Measurements from ENCODE around the gene SP8.

SP8 gene

DNA sequence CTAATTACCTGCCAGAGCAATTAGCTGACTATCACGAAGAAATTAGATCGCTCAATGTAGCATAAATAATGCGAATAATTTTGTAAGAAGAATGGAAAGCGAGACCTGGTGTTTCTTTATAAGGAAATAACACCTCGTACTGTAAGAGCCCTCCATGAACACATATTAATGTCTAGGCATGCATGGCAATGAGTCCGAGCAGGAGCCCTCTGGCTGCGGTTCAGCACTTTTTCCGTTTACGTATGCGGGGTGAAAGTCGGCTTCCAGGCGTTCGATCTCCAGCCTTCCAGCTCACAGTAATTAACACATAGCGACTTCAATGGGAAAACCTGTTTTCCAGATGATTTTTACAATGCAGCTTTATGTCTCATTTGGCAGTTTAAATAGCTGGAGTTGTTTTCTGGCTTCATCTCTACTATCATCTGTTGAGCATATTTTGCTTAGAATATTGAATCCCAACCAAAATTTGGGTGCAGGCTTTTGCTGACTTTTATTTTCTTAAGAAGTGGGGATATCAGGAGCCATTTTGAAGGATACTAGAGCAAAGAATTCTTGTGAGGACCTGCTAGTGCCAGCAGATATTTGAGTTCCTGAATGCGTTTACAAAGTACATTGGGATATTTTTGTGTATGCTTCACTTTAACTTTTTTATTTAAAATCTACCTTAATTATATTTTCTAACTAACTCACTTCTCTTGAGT lies 7.2 kb upstream of the SP8 start:
- DNase-seq, result no peak

- DNase-seq, result no peak
Measured at GRCh38 chr7:20793248-20793647, 6.6 kb upstream of the SP8 start.

GRCh38 chr7:20791538-20792434 lies 5.1 kb upstream of the SP8 start:
- no peak for DNase-seq

- no peak for DNase-seq
Measured at GRCh38 chr7:20790375-20790774, 3.7 kb upstream of the SP8 start.

GRCh38 chr7:20788420-20788990 lies 1.8 kb upstream of the SP8 start:
- DNase-seq, result no peak

DNA sequence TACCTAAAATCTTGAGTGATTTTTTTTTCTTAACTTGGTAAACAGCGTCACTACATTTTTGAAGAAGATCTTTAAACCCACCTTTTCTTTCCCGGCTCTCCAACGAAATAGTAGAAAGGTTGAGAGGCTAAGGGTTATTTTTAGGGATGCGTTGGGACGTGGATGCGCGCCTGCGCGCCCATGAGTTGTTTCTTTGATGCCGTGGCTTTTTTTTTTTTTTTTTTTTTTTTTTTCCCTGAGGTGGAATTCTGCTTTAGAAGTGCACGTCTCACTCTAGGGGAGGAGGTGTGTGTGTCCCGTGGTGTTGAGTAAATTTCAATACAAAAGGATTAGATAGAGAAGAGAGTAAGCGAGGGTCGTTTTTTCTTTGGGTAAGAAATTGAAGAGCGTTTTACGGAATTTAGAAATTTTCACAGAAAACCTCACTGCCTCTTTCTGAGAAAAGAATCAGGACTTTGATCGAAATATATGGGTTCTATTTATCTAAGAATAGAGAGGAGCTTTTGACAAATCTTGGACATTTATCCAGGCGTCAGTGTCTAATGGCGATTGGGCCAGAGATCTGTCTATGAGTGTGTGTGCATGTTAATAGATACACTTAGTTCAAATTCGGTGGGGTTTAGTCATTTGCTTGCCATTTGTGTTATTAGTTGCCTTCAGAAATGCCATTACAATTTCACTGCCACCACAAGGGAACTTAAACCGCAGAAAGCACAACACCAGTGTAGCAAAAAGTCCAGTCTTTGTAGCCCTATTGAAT lies 1.2 kb upstream of the SP8 start:
- DNase-seq, result no peak

GRCh38 chr7:20786421-20786778 lies 286 bp downstream of the SP8 start:
- DNase-seq, result no peak

GRCh38 chr7:20786049-20786412 lies 655 bp downstream of the SP8 start:
- no peak for DNase-seq

- no peak for DNase-seq
Measured at GRCh38 chr7:20785157-20786048, 1.3 kb downstream of the SP8 start.

DNA sequence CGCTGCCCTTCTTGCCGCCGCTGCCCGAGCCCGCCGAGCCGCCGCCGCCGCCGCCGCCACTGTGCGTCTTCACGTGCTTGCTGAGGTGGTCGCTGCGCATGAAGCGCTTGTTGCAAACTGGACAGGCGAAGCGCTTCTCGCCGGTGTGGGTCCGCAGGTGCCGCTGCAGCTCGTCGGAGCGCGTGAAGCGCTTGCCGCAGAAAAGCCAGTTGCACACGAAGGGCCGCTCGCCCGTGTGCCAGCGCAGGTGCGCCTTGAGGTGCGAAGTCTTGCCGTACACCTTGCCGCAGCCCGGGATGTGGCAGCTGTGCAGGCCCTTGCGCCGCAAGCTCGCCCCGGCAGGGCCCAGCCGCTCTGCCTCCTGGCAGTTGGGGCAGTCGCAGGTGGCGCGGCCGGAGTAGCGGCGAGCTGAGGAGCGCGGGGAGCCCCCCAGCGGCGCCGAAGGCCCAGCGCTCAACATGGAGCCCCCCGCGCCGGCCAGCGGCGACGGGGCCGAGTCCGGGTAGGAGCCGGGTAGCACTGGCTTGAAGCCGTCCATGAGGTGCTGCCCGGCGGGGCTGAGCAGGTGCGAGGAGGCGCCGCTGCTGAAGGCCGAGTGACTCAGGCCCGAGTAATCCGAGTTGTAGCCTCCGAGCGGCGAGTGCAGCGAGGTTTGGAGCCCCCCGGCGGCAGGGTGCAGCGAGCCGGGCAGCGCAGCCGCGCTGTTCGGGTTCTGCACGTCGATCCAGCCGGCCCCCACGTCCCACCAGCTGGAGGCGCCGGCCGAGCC lies 2.1 kb downstream of the SP8 start:
- no peak for DNase-seq

DNA sequence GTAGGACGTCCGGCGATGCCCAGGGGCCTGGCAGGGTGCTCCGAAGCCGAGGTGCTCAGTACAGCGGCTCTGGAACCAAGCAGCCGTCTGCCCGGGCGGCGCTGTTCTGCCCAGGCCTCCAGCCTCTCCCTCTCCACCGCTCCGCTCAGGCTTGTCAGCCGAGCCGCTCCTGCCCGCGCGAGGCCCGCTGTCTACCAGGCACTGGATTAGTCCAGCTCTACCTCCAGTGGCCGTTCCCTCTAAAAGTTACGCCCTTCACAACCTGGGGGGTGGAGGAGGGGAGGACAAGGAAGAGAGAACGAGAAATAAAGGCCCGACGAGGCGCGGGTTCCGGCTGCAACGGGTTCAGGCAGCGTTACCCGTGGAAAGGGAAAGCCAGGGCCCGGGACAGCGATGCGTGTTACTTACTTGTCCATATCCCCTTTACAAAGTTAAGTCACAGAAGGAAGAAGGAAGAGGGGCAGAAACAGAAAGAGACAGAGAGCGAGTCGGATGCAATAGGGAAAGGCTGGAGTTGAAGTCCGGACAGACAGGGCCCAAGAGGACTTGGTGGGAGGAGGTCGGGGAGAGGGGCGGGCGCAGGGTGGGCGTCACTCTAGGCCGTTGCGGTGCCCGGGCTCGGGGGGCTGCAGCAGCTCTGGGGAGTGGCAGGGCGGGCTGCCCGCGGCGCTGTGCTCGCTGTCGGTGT lies 2.8 kb downstream of the SP8 start:
- DNase-seq, result no peak

DNA sequence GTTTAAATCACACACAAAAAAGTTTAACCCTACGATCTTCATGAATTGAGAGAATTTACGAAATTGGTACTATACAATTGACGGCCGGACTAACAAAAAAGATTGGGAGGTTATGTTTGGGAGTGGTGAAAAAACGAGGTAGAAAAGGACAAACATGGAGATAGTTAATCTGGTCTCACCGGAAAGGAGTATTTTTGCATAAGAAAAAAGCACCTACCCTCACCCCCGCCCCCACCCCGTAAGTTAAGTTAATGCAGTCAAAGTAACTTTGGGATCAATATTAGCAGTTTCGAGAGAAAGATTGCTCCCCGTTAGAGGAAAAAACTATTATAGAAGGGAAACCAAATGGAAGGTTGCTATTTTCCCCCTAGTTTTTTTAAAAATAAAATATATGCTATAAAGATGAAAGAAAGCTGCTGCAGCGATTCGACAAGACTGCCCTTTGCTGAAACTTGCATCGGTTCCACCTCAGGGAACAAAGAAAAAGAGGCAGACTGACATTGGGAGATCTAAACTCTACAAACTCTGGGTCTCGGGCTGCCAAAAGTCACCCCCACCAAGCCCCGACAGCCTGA lies 3.5 kb downstream of the SP8 start:
- DNase-seq, result no peak

DNA sequence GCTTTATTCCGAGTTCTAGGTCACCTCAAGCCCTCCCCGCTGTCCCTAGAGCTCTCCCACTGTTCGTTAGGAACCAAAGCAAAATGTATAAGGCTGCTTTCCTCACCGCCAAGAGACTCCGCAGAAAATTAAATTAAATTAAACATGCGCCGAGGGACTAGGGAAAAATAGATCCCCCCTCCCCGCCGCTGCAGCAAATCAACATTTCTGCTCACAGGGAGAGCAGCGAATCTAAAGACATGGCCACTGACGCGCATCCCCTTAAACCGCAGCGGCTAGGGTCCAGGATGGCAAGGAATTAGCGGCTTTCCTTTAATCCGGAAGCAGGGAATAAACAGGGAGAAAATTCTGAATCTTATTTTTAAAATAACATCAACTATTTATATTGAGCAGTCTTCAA lies 7.6 kb downstream of the SP8 start:
- no peak for DNase-seq

DNA sequence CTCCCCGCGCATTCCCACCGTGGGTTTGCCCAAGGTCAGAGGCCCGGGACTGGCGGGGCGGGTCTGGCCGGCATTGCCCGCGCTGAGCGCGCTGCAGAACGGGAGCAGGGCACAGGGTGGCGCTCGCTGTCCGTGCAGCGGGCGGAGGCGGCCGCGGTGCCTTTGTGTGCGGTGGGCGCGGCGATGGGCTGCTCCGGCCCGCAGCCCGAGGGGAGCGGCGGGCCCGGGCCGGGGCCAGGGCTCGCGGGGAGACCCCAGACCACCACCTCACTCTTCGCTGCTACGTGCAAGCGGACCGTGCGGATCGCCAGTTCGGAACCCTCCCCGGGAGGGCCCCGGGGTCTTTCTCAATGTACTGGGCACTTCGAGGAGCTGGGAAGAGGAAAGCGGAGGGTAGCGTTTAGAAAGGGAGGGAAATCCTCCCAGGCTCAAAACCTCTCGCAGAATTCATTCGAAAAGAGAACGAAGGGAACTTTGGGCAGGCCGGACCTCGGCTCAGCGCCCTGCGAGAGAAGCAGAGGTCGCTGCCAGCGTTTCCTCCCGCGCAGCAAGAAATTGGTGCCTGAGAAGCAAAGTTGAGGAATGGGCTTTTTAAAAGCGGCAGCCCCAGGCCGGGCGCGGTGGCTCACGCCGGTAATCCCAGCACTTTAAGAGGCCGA lies 8.5 kb downstream of the SP8 start:
- no peak for DNase-seq

DNA sequence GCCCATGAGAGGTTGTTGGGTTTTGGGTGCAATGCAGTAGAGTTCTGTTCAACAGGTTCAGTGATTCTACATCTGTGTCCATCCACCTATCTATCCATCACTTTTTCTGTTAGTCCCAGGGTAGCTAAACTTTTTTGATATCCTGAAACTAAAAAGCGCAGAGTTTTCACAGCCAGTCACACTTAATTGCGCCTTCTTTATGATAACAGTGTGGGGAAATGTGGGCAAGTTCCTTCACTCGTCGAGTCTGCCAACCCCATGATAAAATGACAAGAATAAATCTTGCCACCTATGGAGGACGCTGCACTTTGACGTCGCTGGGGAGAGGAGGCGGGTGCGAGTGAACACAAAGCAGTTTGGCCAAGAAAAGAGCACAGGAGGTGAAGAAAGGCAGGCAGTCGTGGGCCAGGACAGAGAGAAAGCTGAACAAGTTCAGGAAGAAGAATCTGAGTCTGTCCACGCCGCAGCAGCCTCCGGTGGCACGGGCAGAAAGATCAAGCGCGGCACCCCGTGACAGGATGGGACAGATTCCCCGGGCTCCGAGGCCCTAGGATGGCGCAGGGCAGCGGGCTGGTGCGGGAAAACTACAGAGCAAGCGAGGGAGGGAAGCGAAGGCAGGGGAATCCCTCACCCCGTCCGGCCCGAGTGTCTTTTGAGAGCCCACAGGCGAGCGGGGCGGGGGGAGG lies 9.2 kb downstream of the SP8 start:
- DNase-seq, result no peak

GRCh38 chr7:20776942-20777341 lies 9.7 kb downstream of the SP8 start:
- DNase-seq, result no peak

DNA sequence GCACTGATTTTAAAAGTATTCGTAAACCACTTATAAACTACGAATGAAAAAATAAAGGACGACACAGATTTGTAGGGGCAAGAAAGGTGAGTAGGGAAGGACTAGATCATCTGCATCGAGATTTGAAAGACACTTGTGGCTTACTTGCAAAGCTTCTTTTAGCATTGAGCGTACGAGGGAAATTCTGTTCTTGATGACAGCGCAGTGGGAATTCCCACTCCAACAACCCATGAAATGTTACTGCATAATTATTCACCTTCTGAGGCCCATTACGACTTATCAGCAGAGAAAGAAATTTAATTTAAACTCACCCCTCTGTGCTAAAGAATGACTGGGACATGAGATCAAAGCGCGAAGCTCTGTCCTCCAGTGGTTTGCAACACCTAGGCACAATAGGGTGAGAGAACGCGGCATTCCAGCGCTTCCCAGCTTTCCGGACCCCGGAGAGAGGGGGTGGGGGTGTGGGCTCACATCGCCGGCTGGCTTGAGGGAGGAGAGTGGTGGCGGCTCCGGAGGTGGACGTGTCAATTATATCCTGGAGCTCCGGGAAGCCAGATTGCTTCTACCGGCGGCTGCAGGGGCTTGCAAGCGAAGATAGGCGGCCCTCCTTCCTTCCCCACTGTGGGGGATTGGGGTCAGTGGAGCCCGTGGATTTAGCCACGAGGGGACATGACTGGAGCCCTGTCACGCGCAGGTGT lies 10.3 kb downstream of the SP8 start:
- DNase-seq, result no peak

- DNase-seq, result no peak
Measured at GRCh38 chr7:20754001-20754400, 32.7 kb downstream of the SP8 start.

- DNase-seq, result no peak
Measured at GRCh38 chr7:20749906-20750305, 36.8 kb downstream of the SP8 start.

Measured in amniotic stem cell (primary cell).